GM19023 (cell line): Measurements from ENCODE around the gene MAP1B.

Source experiments
- ATAC-seq: cut with Tn5 transposase; IDR thresholded peaks from one replicate; pipeline ENCODE4 v1.9.1; 2021; ENCODE audit warnings: mild to moderate bottlenecking, moderate library complexity; ENCODE audit not compliant: unreplicated experiment

MAP1B gene

GRCh38 chr5:72129725-72130124 lies 22.4 kb downstream of the MAP1B start:
- no peak for ATAC-seq

GRCh38 chr5:72130351-72130761 lies 23.1 kb downstream of the MAP1B start:
- ATAC-seq, result no peak

- ATAC-seq, result no peak
These were observed 26.1 kb downstream of the MAP1B start for GRCh38 chr5:72133212-72133990.

- no peak for ATAC-seq
These were observed 27.1 kb downstream of the MAP1B start for GRCh38 chr5:72134226-72134899.

- no peak for ATAC-seq
These were observed 30.6 kb downstream of the MAP1B start for GRCh38 chr5:72137826-72138409.

- no peak for ATAC-seq
These were observed 31.8 kb downstream of the MAP1B start for GRCh38 chr5:72138943-72139521.

- no peak for ATAC-seq
These were observed 33.4 kb downstream of the MAP1B start for GRCh38 chr5:72140711-72141110.

GRCh38 chr5:72141440-72142355 lies 34.4 kb downstream of the MAP1B start:
- ATAC-seq, result no peak

- ATAC-seq, result no peak
These were observed 37.5 kb downstream of the MAP1B start for GRCh38 chr5:72144762-72145161.

- no peak for ATAC-seq
These were observed 38.1 kb downstream of the MAP1B start for GRCh38 chr5:72145348-72145747.

GRCh38 chr5:72146056-72146455 lies 38.8 kb downstream of the MAP1B start:
- no peak for ATAC-seq

- no peak for ATAC-seq
These were observed 40.3 kb downstream of the MAP1B start for GRCh38 chr5:72147569-72147968.

GRCh38 chr5:72149742-72150141 lies 42.5 kb downstream of the MAP1B start:
- ATAC-seq, result no peak

GRCh38 chr5:72151169-72151568 lies 43.9 kb downstream of the MAP1B start:
- ATAC-seq, result no peak

GRCh38 chr5:72151646-72152045 lies 44.4 kb downstream of the MAP1B start:
- ATAC-seq, result no peak

- no peak for ATAC-seq
These were observed 45.3 kb downstream of the MAP1B start for GRCh38 chr5:72152545-72152944.

- ATAC-seq, result no peak
These were observed 46.3 kb downstream of the MAP1B start for GRCh38 chr5:72153551-72153950.

GRCh38 chr5:72154076-72154756 lies 46.9 kb downstream of the MAP1B start:
- ATAC-seq, result no peak

- no peak for ATAC-seq
These were observed 49.8 kb downstream of the MAP1B start for GRCh38 chr5:72156946-72157624.

GRCh38 chr5:72157625-72157962 lies 50.3 kb downstream of the MAP1B start:
- ATAC-seq, result no peak
